KBM-7 (cell line): ENCODE measurements around the gene SARM1.

Experiments used
- DNase-seq: peaks from one replicate; pipeline ENCODE4 v3.0.0-alpha.2; 2015
- in situ Hi-C: fragments of 300-500 bp; cut with MboI; formaldehyde crosslinking; loops from 2 replicates; pipeline ENCODE4 v1.14.3; 2020; ENCODE audit warnings: low sequenced_read_pairs, low pct_unique_long_range_greater_than_20kb, mixed read lengths

Gene SARM1

GRCh38 chr17:28339431-28339830 lies 32.1 kb upstream of the SARM1 start:
- DNase-seq = no peak
- in situ Hi-C loops = no loop called here

GRCh38 chr17:28340374-28340773 lies 31.1 kb upstream of the SARM1 start:
- in situ Hi-C loops = no loop called here
- no peak for DNase-seq

GRCh38 chr17:28341516-28341915 lies 30.0 kb upstream of the SARM1 start:
- no peak for DNase-seq
- in situ Hi-C loops = no loop called here

GRCh38 chr17:28342313-28342712 lies 29.2 kb upstream of the SARM1 start:
- DNase-seq = no peak
- in situ Hi-C loops = no loop called here

GRCh38 chr17:28343491-28343932 lies 28.0 kb upstream of the SARM1 start:
- DNase-seq = no peak
- in situ Hi-C loops = no loop called here

- in situ Hi-C loops = no loop called here
- DNase-seq = no peak
Observed at GRCh38 chr17:28344011-28344410, 27.5 kb upstream of the SARM1 start.

GRCh38 chr17:28344435-28344901 lies 27.0 kb upstream of the SARM1 start:
- in situ Hi-C loops = no loop called here
- no peak for DNase-seq

- in situ Hi-C loops = no loop called here
- DNase-seq = no peak
Observed at GRCh38 chr17:28345419-28346198, 25.9 kb upstream of the SARM1 start.

- in situ Hi-C loops = no loop called here
- DNase-seq = no peak
Observed at GRCh38 chr17:28346199-28346580, 25.3 kb upstream of the SARM1 start.

GRCh38 chr17:28346746-28347246 lies 24.7 kb upstream of the SARM1 start:
- in situ Hi-C loops = no loop called here

GRCh38 chr17:28347261-28347891 lies 24.1 kb upstream of the SARM1 start:
- no peak for DNase-seq
- in situ Hi-C loops = no loop called here

More at GRCh38 chr17:28346746-28347246, 24.7 kb upstream of the SARM1 start:
- no peak for DNase-seq

GRCh38 chr17:28348979-28349378 lies 22.5 kb upstream of the SARM1 start:
- in situ Hi-C loops = no loop called here
- DNase-seq = no peak

GRCh38 chr17:28350271-28350670 lies 21.2 kb upstream of the SARM1 start:
- DNase-seq = no peak
- in situ Hi-C loops = no loop called here

GRCh38 chr17:28357061-28357900 lies 14.2 kb upstream of the SARM1 start, which contains the start of gene POLDIP2:
Gene POLDIP2, minus strand, starts transcription at chr17:28357527. Its CDS starts 79 bp downstream, at chr17:28357448.
- in situ Hi-C loops = no loop called here
- DNase-seq = peak; percentile 93

GRCh38 chr17:28357901-28358197 lies 13.6 kb upstream of the SARM1 start:
- no peak for DNase-seq
- in situ Hi-C loops = no loop called here

- in situ Hi-C loops = no loop called here
- DNase-seq = no peak
Observed at GRCh38 chr17:28363186-28363585, 8.3 kb upstream of the SARM1 start.

- in situ Hi-C loops = no loop called here
- no peak for DNase-seq
Observed at GRCh38 chr17:28363776-28364650, 7.5 kb upstream of the SARM1 start.

GRCh38 chr17:28364665-28365363 lies 6.7 kb upstream of the SARM1 start, which contains the start of gene SEBOX:
Gene SEBOX, minus strand, starts transcription at chr17:28365199. Its CDS starts 48 bp downstream, at chr17:28365151.
- DNase-seq = no peak
- in situ Hi-C loops = no loop called here
